ENCODE results near the gene METTL25.

The METTL25 gene

DNA sequence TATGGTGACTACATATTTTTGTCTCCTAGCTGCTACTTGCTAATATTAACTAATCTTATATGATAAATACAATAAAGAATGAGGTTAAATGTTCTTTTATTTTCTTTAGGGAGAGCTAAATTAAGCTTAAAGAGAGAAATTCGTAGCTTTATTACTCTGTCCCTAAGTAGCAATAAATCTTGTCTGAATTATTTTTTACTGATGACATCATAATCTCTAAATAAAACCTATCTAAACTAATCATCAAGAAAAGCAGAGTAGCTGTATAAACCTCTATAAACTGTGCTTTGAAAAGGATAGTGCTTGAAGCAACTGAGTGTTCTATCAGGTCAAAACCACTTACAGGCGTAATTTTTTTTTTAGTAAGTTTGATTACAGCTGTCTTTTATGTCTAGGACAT, 42.5 kb downstream of the METTL25 start:
- no peak for DNase-seq (ENCODE audit: low read depth in 2 of 2)

DNA sequence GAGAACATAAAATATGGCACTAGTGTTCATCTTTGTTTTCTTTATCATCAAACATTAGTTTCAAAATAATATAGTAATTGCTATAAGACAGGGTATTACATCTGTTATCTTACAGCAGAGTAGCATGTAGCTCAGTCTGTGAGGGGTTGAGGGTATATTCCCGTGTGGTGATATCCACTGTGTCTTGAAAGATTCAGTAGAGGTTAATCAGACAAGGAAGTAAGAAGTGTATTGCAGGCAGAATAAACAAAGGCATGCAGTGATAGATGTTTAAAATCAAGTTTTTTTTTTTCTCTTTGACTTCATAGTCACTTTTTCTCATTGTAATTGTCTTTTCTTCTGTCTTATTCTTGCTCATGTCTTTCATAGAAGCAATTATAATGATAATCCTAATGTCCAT, 48.3 kb downstream of the METTL25 start:
- no peak for DNase-seq (ENCODE audit: low read depth in 2 of 2)

DNA sequence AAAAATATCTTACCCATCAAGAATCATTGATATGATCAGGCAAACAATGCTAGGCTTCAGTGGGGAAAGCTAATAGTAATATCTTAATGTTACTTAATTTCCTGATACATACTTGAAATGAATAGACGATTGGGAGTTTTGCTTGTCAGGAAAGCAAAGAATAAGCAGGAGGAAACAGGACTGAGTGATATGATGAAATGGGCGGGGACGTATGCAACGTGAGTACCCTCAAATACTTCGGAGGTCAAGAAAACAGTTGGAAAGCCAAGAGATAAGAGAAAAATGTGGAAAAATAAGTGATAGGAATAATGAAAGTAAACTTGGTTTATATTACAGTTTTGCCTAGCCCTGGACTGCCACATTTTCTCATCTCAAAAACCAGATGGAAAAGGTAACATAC, 49.2 kb downstream of the METTL25 start:
- DNase-seq (ENCODE audit: low read depth in 2 of 2) = no peak

- DNase-seq (ENCODE audit: low read depth in 2 of 2) = no peak
Measured at GRCh38 chr12:82408844-82409243, 50.5 kb downstream of the METTL25 start.

DNA sequence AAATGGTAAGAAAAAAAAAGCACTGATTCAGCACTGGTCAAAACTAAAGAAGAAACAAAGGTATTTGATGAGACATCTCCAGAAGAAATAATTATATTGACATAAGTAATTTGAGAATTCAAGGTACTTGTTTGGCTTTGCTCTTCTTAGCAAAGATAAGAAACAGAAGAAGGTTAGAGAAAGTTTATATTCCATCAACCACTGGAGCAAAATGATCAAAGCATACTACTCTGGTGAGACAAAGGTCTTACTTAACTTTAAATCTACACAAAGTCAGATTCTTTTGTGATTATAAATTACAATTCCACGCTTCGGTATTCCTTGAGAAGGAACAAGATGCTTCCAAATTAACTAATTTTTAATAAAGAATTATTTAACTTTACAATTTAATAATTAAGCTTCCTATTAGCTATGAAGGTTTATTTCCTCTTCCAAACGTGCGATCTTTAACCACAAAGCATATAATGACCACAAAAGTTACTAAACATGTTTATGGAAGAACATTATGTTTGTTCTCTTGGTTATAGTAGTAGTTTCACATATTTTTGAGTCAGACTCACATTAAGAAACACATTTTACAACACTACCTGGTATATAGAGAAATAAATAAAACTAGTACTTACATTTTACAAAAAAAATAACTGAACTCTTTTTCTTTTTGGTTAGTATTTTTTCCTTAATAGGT, 53.4 kb downstream of the METTL25 start:
- DNase-seq (ENCODE audit: low read depth in 2 of 2) = no peak

DNA sequence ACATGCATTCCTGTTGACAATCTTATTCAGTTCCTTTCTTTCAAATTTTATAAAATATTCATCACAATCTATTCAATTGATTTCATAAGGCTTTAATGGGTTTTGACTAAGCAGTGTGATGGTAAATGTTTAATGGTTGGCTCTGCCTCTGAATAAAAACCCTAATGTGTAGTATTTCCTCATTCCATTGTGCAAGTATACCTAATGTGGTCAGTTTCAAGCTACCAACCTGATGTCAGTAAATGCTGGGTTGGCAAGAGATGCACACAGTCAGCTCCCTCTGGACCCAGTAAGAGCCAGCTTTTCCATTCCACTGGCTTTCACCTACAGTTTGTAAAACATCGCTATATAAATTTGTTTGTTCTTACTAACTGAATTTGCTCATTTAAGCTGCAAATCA, 53.9 kb downstream of the METTL25 start:
- DNase-seq (ENCODE audit: low read depth in 2 of 2) = no peak

- DNase-seq (ENCODE audit: low read depth in 2 of 2) = no peak
Measured at GRCh38 chr12:82414044-82414443, 55.7 kb downstream of the METTL25 start.

DNA sequence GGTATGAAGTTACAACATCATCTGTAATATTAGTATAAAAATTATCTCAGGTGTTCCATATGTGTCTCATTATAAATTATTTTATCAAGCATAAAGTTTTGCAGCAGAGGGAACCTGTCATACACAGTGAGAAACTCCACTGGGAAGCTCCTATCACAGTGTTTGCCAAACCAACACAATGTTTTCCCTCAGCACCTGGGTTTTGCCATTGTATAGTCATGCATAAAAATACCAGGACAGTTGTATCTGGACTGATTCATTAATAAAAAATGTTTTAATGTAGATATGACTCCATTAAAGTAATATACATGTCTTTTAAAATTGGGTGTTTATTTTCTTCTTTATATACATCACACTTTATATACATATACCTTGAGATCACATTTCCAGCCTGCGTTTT, 56.6 kb downstream of the METTL25 start:
- DNase-seq (ENCODE audit: low read depth in 2 of 2) = no peak

DNA sequence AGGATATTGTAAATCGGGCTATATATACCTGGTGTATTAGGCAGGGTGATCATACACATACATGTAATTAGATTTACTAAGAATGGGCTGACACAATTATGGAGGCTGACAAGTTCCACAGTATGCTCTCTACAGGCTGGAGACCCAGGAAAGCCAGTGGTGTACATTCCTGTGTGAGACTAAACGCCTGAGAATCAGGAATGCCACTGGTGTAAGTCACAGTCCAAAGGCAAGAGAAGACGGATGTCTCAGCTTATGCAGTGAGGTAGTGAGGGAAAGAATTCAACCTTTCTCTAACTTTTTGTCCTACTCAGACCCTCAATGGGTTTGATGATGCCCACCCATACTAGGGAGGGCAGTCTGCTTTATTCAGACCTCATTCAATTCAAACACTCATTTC, 57.1 kb downstream of the METTL25 start:
- DNase-seq (ENCODE audit: low read depth in 2 of 2) = no peak

- no peak for DNase-seq (ENCODE audit: low read depth in 2 of 2)
Measured at GRCh38 chr12:82425241-82425640, 66.9 kb downstream of the METTL25 start.

DNA sequence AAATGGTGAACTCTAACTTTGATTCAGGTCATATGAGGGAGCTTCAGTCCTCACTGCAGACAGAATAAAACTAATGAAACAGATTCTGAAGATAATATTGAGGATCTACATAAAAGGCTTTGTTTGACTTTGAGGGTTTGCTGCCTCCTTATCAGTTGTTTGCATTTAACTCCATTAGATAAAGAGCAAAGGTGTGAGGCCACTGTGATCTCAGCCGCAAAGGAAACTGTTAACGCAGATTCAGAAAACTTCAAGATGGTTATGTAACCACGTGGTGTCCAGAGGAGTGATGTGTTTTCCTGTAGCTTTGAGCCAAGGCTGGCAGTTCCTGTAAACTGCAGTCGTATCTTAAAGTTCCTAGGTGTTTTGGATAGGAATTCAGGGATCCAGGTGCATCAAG, 67.8 kb downstream of the METTL25 start:
- no peak for DNase-seq (ENCODE audit: low read depth in 2 of 2)

- no peak for DNase-seq (ENCODE audit: low read depth in 2 of 2)
Measured at GRCh38 chr12:82426586-82426985, 68.3 kb downstream of the METTL25 start.

DNA sequence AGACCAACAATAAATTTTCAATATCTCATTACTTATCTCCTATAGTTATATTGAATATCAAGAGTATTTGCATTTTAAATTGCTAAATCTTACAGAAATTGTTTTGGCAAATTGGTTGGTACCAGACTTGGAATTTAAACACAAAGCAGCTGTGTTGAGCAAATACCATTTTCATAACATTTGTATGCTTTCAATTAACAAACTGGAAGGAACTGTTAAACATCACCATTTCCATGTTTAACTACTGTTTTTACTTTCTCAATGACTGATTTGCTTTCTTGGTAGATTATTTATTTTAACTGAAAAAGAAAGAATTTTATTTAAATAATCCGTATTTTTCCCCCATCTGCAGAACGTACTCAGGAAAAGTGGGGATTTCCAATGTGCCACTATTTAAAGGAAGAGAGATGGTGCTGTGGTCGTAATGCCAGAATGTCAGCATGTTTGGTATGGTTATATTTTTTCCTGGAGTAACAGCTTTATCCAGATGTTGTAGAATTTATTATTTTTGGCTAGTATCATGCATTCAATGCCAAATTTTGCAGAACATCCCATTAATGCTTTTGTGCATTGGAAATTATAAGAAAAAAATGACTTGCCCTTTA, 72.3 kb downstream of the METTL25 start:
- no peak for DNase-seq (ENCODE audit: low read depth in 2 of 2)

DNA sequence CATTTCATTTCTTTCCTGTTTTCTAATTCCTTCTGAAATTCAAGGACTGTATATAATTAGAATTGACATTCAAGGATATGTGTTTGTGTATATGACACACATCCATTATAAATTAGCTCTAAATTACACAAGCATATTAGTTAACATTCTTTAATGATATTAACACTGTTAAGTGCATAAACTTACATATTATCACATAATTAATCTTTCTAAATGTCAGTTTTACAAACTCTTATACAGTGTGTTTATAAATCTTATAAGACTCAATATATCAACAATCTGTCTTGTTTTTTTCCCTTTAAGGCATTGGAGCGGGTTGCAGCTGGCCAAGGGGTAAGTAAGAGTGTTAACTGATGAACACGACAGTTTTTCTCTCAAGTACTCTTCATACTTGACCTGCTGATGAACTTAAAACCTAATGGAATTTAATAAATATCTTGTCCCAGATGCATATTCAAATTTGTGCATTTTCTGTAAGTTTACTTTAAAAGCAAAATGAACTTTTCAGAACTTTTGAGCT, 76.1 kb downstream of the METTL25 start:
- no peak for DNase-seq (ENCODE audit: low read depth in 2 of 2)

DNA sequence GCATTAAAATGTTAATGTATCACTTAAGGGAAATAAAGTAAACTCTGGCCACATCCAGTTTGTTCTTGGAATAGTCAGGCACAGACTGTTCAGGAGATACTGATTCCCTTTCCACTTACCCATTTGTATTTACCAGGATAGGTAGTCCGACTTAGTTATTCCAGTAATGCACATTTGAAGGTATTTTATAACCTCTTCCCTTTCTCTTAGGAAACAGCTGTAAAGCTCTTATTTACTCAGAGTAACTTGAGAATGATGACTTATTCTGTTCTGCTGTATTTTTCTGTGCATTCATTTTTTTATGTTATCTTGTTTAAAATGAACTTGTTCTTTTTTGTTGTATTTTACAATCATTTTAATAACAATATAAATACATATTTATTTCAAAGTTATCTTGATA, 78.0 kb downstream of the METTL25 start:
- DNase-seq (ENCODE audit: low read depth in 2 of 2) = no peak

DNA sequence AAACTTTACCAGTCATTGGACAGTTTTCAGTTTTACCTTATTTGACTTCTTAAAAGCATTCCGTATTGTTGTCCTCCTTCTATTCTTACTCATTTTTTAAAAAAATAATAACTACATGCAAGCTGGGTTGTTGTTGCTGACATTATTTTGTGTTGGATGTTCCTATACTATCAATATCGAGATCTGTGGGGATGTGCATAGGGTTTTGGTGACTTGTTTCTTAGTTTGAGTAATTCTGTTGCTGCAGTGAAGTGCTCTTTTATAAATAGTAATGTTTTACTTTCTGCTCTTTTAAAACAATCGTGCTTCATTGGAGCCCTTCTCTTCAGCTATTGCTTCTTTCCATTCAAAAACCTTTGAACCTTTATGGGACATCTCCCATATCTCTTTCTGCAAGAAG, 79.4 kb downstream of the METTL25 start:
- DNase-seq (ENCODE audit: low read depth in 2 of 2) = no peak

DNA sequence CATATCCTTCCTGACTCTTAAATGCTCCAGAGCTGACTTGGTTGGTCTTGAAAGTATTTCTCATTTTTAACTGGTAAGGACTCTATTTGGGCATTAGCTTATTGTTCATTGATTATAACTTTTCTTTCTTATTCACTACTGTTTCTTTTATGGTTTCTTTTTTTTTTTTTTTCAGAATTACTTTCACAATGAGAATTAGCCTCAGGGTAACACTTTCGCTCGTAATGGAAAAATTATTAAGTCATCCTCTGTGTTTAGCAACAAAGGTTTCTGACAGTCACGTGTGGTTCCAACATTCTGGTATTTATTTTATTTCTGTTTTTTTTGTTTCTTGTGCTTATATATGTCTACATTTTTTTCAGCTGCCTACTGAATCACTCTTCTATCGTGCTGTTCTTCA, 80.0 kb downstream of the METTL25 start:
- DNase-seq (ENCODE audit: low read depth in 2 of 2) = no peak

- no peak for DNase-seq (ENCODE audit: low read depth in 2 of 2)
Measured at GRCh38 chr12:82440885-82441284, 82.6 kb downstream of the METTL25 start.

DNA sequence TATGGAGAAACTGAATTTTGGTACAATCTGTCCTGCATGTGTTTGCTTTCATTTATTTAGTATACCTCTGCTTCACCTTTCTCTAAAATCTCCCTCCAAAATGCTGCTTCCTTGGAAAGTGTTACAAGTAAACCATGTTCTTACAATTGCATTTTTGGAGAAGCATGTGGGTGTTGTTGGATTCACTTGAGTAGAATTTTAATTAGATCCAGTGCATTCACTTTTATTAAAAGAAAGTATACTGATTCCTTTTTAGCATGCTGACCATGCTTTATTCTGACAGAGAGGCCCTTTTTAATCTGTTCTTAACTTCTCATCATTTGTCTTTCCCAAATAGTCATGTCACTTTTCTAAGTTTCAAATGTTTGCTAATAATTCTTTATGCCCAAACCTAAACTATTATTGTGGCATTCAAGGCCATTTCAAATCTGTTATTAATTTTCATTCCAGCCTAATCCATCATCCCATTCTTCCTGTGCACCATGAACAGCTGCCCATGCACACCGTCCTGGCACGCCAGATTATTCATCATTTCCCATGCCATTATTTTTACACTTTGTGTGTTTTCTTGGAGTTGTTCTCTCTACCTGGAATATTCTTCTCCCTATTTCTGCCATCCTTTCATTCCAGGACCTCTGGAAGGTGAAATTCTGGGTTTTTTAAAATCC, 90.7 kb downstream of the METTL25 start:
- no peak for DNase-seq (ENCODE audit: low read depth in 2 of 2)

- DNase-seq (ENCODE audit: low read depth in 2 of 2) = no peak
Measured at GRCh38 chr12:82456633-82457032, 98.3 kb downstream of the METTL25 start.

DNA sequence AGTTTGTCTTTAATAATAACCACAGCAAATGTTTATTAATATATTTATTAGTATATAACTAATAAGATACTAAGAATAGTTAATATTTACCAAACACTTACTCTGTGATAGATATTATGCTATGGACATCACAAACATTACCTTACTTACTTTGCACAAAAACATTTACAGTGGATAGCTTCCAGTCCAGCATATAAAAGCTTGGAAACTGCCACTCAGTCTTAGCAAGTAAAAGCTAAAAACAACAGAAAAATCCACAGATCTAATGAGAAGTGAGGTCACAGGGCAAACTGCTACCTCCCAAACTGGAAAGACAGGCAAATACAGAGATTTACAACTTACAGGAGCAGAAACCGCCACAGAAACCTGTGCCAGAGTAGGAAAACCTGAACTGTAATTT, 99.8 kb downstream of the METTL25 start:
- no peak for DNase-seq (ENCODE audit: low read depth in 2 of 2)

- no peak for DNase-seq (ENCODE audit: low read depth in 2 of 2)
Measured at GRCh38 chr12:82461393-82461792, 103.1 kb downstream of the METTL25 start.

- DNase-seq (ENCODE audit: low read depth in 2 of 2) = no peak
Measured at GRCh38 chr12:82461836-82462235, 103.5 kb downstream of the METTL25 start.

All from stimulated activated CD8-positive, alpha-beta memory T cell treated with anti-CD3 and anti-CD28 coated beads, Interleukin-15, amount 100 ng/mL, for 4 hours (primary cell).